NCI-H526 treated with DMSO at 0.1 percent for 48 hours (cell line): ENCODE results near the gene CHPF2.
A peak's percentile ranks its signal among the peaks of the same experiment; 100 is the strongest.

ENCODE experiments used
- DNase-seq: peaks from one replicate; lab custom pipeline; 2025; lab: John Stamatoyannopoulos, UW

Gene CHPF2

GRCh38 chr7:151204383-151205032, 27.8 kb upstream of the CHPF2 start:
- DNase-seq: no peak

GRCh38 chr7:151205730-151206129, 26.6 kb upstream of the CHPF2 start:
- DNase-seq: no peak

- DNase-seq: no peak
These were observed 25.4 kb upstream of the CHPF2 start for GRCh38 chr7:151206914-151207313.

- no peak for DNase-seq
These were observed 25.0 kb upstream of the CHPF2 start for GRCh38 chr7:151207315-151207714.

- no peak for DNase-seq
These were observed 24.5 kb upstream of the CHPF2 start for GRCh38 chr7:151207804-151208203.

GRCh38 chr7:151208253-151208862, 23.9 kb upstream of the CHPF2 start:
- no peak for DNase-seq

- no peak for DNase-seq
These were observed 22.7 kb upstream of the CHPF2 start for GRCh38 chr7:151209588-151209987.

GRCh38 chr7:151210087-151210854, 22.0 kb upstream of the CHPF2 start, which contains the start of gene H2BK1:
TSS of gene H2BK1 (minus strand) at chr7:151210488. CDS start at chr7:151210318, 170 bp downstream.
- DNase-seq: no peak

- DNase-seq: no peak
These were observed 21.0 kb upstream of the CHPF2 start for GRCh38 chr7:151211155-151211772.

- no peak for DNase-seq
These were observed 19.7 kb upstream of the CHPF2 start for GRCh38 chr7:151212626-151213025.

GRCh38 chr7:151213826-151214225, 18.5 kb upstream of the CHPF2 start:
- DNase-seq: no peak

GRCh38 chr7:151215396-151215795, 16.9 kb upstream of the CHPF2 start:
- DNase-seq: no peak

- no peak for DNase-seq
These were observed 14.1 kb upstream of the CHPF2 start for GRCh38 chr7:151218170-151218569.

GRCh38 chr7:151223728-151224127, 8.6 kb upstream of the CHPF2 start:
- DNase-seq: no peak

GRCh38 chr7:151225948-151226510, 6.3 kb upstream of the CHPF2 start:
- DNase-seq: no peak

GRCh38 chr7:151226560-151226874, 5.8 kb upstream of the CHPF2 start:
- DNase-seq: no peak

GRCh38 chr7:151226875-151227782, 5.2 kb upstream of the CHPF2 start, which contains the start of gene ABCF2:
TSS of gene ABCF2 (minus strand) at chr7:151227205. CDS start at chr7:151226458, 747 bp downstream.
- peak; percentile 96 for DNase-seq

- DNase-seq: no peak
These were observed 4.0 kb upstream of the CHPF2 start for GRCh38 chr7:151228024-151228866.

GRCh38 chr7:151229249-151229648, 3.0 kb upstream of the CHPF2 start:
- DNase-seq: no peak

- no peak for DNase-seq
These were observed 1.2 kb upstream of the CHPF2 start for GRCh38 chr7:151231080-151231479.
